Keratinocyte (primary cell): ENCODE data around the gene ZNF836. TPM values are rescaled to one million over a fixed set of nuclear protein-coding genes. Genes with fewer than 3 reads are reported as not detected.

Experiments used
- DNase-seq: peaks from one replicate; pipeline ENCODE4 v3.0.0-alpha.2; 2011; ENCODE audit warnings: low read depth, missing footprints, low spot score
- FAIRE-seq: peaks from 2 replicates; lab custom pipeline; 2011; peaks lifted over from hg19 to GRCh38; lab: Jason Lieb, UNC
- H2AFZ ChIP-seq: 2 replicates; pipeline ENCODE4 v1.6.0; 2012; ENCODE audit warnings: low read length, control low read depth, inconsistent platforms; ENCODE audit not compliant: control insufficient read depth
- H3K27ac ChIP-seq: 2 replicates; pipeline ENCODE4 v1.5.1; 2011; ENCODE audit warnings: low read length; ENCODE audit not compliant: control insufficient read depth, insufficient read depth
- H3K27me3 ChIP-seq: 3 replicates; pipeline ENCODE4 v1.6.0; 2011; ENCODE audit warnings: low read length; ENCODE audit not compliant: control insufficient read depth, insufficient read depth; ENCODE audit errors: extremely low read depth
- H3K36me3 ChIP-seq, 2 experiments: 2 replicates in 1 of 2; 3 replicates in 1 of 2; pipeline ENCODE4 v1.5.1; 2011; ENCODE audit warnings: low read length in 2 of 2, mild to moderate bottlenecking in 1 of 2; ENCODE audit not compliant: control insufficient read depth in 2 of 2, insufficient read depth in 2 of 2; ENCODE audit errors: extremely low read depth in 1 of 2
- H3K4me1 ChIP-seq: 3 replicates; pipeline ENCODE4 v1.5.1; 2011; ENCODE audit warnings: low read length; ENCODE audit not compliant: control insufficient read depth, insufficient read depth; ENCODE audit errors: extremely low read depth
- H3K4me2 ChIP-seq: 3 replicates; pipeline ENCODE4 v1.6.0; 2011; ENCODE audit warnings: low read depth, low read length; ENCODE audit not compliant: control insufficient read depth, insufficient read depth; ENCODE audit errors: extremely low read depth
- H3K4me3 ChIP-seq, 3 experiments: fragments of 200-600 bp in 1 of 3; sonication (generic) in 1 of 3; 2 replicates in 2 of 3; 3 replicates in 1 of 3; pipeline ENCODE4 v1.5.1; 2011 to 2016; ENCODE audit warnings: low read length in 3 of 3, mild to moderate bottlenecking in 3 of 3, control low read depth in 2 of 3, inconsistent platforms in 1 of 3, low read depth in 1 of 3, mixed read lengths in 1 of 3, mixed run types in 1 of 3, moderate library complexity in 1 of 3; ENCODE audit not compliant: control insufficient read depth in 2 of 3, insufficient read depth in 2 of 3; ENCODE audit errors: extremely low read depth in 1 of 3
- H3K79me2 ChIP-seq: 2 replicates; pipeline ENCODE4 v1.6.0; 2012; ENCODE audit warnings: low read length; ENCODE audit not compliant: control insufficient read depth, insufficient read depth
- H3K9ac ChIP-seq: 3 replicates; pipeline ENCODE4 v1.6.0; 2011; ENCODE audit warnings: low read length; ENCODE audit not compliant: control insufficient read depth, insufficient read depth; ENCODE audit errors: extremely low read depth
- H3K9me1 ChIP-seq: 3 replicates; pipeline ENCODE4 v1.6.0; 2011; ENCODE audit warnings: low read length; ENCODE audit not compliant: control insufficient read depth, insufficient read depth; ENCODE audit errors: extremely low read depth
- H3K9me3 ChIP-seq: 2 replicates; pipeline ENCODE4 v1.5.1; 2012; ENCODE audit warnings: low read depth, low read length; ENCODE audit not compliant: control insufficient read depth
- H4K20me1 ChIP-seq: 3 replicates; pipeline ENCODE4 v1.6.0; 2011; ENCODE audit warnings: low read length; ENCODE audit not compliant: control insufficient read depth, insufficient read depth; ENCODE audit errors: extremely low read depth
- CTCF ChIP-seq, 3 experiments: IDR thresholded peaks in 1 of 3; conservative IDR thresholded peaks in 1 of 3; optimal IDR thresholded peaks in 1 of 3; 2 replicates in 2 of 3; 3 replicates in 1 of 3; pipeline versions ENCODE3 to v1.5.1; 2011; ENCODE audit warnings: low read length in 3 of 3, mild to moderate bottlenecking in 3 of 3, moderate library complexity in 2 of 3, control low read depth in 1 of 3, inconsistent platforms in 1 of 3; ENCODE audit not compliant: insufficient read depth in 2 of 3; ENCODE audit errors: extremely low read depth in 1 of 3
- EZH2 ChIP-seq: IDR thresholded peaks from one replicate; pipeline ENCODE4 v1.6.1; 2012; ENCODE audit warnings: inconsistent platforms, mild to moderate bottlenecking, low read length, moderate library complexity
- dilution Hi-C: fragments of 300-500 bp; cut with MboI; formaldehyde crosslinking; loops from one replicate; pipeline ENCODE4 v1.7.0; 2020; ENCODE audit warnings: low sequenced_read_pairs; ENCODE audit not compliant: extremely low pct_ligation_motif_present
- polyA plus RNA-seq, 5 experiments: library from polyadenylated mRNA; depleted of rRNA in 3 of 5; stranded (reverse) in 3 of 5; stranded (forward) in 1 of 5; unstranded in 1 of 5; fragments of >200 nt; gene quantifications; 1 replicate in 1 of 5; 2 replicates in 3 of 5; 3 replicates in 1 of 5; pipeline versions ENCODE4 v1.2.1 to v1.2.3, GENCODE V29; 2011 to 2012; ENCODE audit warnings: missing spikeins in 2 of 5, low read depth in 1 of 5, low replicate concordance in 1 of 5

The ZNF836 gene
- polyA plus RNA-seq, 1 donor (not counting 4 experiments of a cell fraction or from before 2014, with no cell fraction given) = 5.0 TPM

- FAIRE-seq = peak; percentile 32
- peak overlapping the region in 2 of 3 experiments; percentile 26 to 52 for H3K4me3 ChIP-seq
- H3K36me3 ChIP-seq = peaks cover 0 to 2% of the 10 kb centered on the region in 2 experiments
- DNase-seq = no peak
- no peak overlapping the region for H3K27ac ChIP-seq
- peak overlapping the region; percentile 75 for H2AFZ ChIP-seq
- H3K9me1 ChIP-seq = no peaks in the 10 kb centered on the region
- dilution Hi-C loops = no loop called here
- peak overlapping the region; percentile 11 for H3K9ac ChIP-seq
- H3K27me3 ChIP-seq = no peaks in the 10 kb centered on the region
- peak overlapping the region; percentile 72 for H3K4me2 ChIP-seq
- H4K20me1 ChIP-seq = no peaks in the 10 kb centered on the region
- no peak for TF ChIP-seq EZH2
- TF ChIP-seq CTCF (optimal IDR thresholded peaks at IDR 0.05 in 1 of 3, IDR thresholded peaks at IDR 0.05 in 1 of 3, conservative IDR thresholded peaks at IDR 0.05 in 1 of 3; ENCODE audit: extremely low read depth in 1 of 3, insufficient read depth in 2 of 3, low read length in 3 of 3) = no peak
- peaks cover 8% of the 10 kb centered on the region for H3K9me3 ChIP-seq
- H3K79me2 ChIP-seq = peaks cover 33% of the 10 kb centered on the region
- H3K4me1 ChIP-seq = peaks cover 22% of the 10 kb centered on the region
Measured at GRCh38 chr19:52140032-52140710, 31.2 kb downstream of the ZNF836 start.

- Histone ChIP-seq H3K27me3 (no peaks in the 10 kb centered on the region), H3K4me1 (peaks cover 22% of the 10 kb centered on the region), H2AFZ (peak within 1 kb of the TSS; percentile 97), H3K4me2 (peak within 1 kb of the TSS; percentile 86), H3K9me3 (peaks cover 11% of the 10 kb centered on the region), H3K9me1 (no peaks in the 10 kb centered on the region), H3K79me2 (peaks cover 39% of the 10 kb centered on the region), H3K9ac (peak within 1 kb of the TSS; percentile 85), H3K4me3 (peak within 1 kb of the TSS; percentile 72 to 94 (median 91)), H4K20me1 (no peaks in the 10 kb centered on the region), H3K36me3 (peaks cover 0 to 2% of the 10 kb centered on the region in 2 experiments), H3K27ac (peak within 1 kb of the TSS; percentile 87)
- peak; percentile 79 for FAIRE-seq
- TF ChIP-seq CTCF (optimal IDR thresholded peaks at IDR 0.05 in 1 of 3, IDR thresholded peaks at IDR 0.05 in 1 of 3, conservative IDR thresholded peaks at IDR 0.05 in 1 of 3; ENCODE audit: extremely low read depth in 1 of 3, insufficient read depth in 2 of 3, low read length in 3 of 3) (peak; percentile 55 to 81 (median 63)), EZH2 (no peak)
- dilution Hi-C loops = no loop called here
- DNase-seq = peak; percentile 49
Measured at GRCh38 chr19:52139252-52140031, 32.0 kb downstream of the ZNF836 start, which contains the start of gene ZNF616. Gene ZNF616 (minus strand): TSS chr19:52139938. CDS start chr19:52130512, 9,426 bp downstream.
